ENCODE data around the gene DZANK1. TPM values are rescaled to one million over a fixed set of nuclear protein-coding genes. Genes with fewer than 3 reads are reported as not detected.

DZANK1 gene
- total and polyA plus RNA-seq, 2 experiments from 2014 or later = 1.2 to 1.6 TPM

- H3K4me1 ChIP-seq (ENCODE audit: insufficient read depth) = no peaks in the 10 kb centered on the region
- in situ Hi-C loops (cut with MboI) = no loop called here
- no peaks in the 10 kb centered on the region for H3F3A ChIP-seq (ENCODE audit: insufficient read depth)
- H3K9ac ChIP-seq = no peak overlapping the region
- TF ChIP-seq EZH2phosphoT487 (IDR thresholded peaks at IDR 0.05; ENCODE audit: insufficient read depth, low read depth) (no peak), EZH2 (IDR thresholded peaks at IDR 0.05; ENCODE audit: insufficient read depth, poor library complexity, severe bottlenecking) (no peak)
- DNase-seq = no peak
- no peaks in the 10 kb centered on the region for H3K9me2 ChIP-seq (ENCODE audit: insufficient read depth)
- H3K9me3 ChIP-seq (ENCODE audit: low read depth) = no peaks in the 10 kb centered on the region
- no peaks in the 10 kb centered on the region for H3K27me3 ChIP-seq (replicated peaks; ENCODE audit: insufficient read depth)
- no peak overlapping the region for H3K27ac ChIP-seq
- no peak overlapping the region for H3K4me2 ChIP-seq (ENCODE audit: unreplicated experiment)
- no peaks in the 10 kb centered on the region for H4K20me1 ChIP-seq (ENCODE audit: insufficient read depth)
- WGBS, 2 experiments (ENCODE audit: low coverage in 1 of 2, low lambda C conversion rate in 2 of 2, missing lambda C conversion rate in 2 of 2) = 74 to 80% methylated on average over 2 of the region's 2 CpGs
- no peaks in the 10 kb centered on the region for H3K36me3 ChIP-seq (ENCODE audit: low read depth)
- H3K79me2 ChIP-seq (ENCODE audit: insufficient read depth) = no peaks in the 10 kb centered on the region
- no peak overlapping the region for H3K4me3 ChIP-seq
- H2AFZ ChIP-seq = no peak overlapping the region
Observed at GRCh38 chr20:18436847-18437246, 30.0 kb downstream of the DZANK1 start.

- in situ Hi-C loops (cut with MboI) = no loop called here
- TF ChIP-seq EZH2 (IDR thresholded peaks at IDR 0.05; ENCODE audit: insufficient read depth, poor library complexity, severe bottlenecking) = no peak
- TF ChIP-seq EZH2phosphoT487 (IDR thresholded peaks at IDR 0.05; ENCODE audit: insufficient read depth, low read depth) = no peak
- Histone ChIP-seq H2AFZ (no peak overlapping the region), H3K9ac (no peak overlapping the region), H3K4me3 (no peak overlapping the region), H3K36me3 (ENCODE audit: low read depth) (no peaks in the 10 kb centered on the region), H3K9me2 (ENCODE audit: insufficient read depth) (no peaks in the 10 kb centered on the region), H3K79me2 (ENCODE audit: insufficient read depth) (no peaks in the 10 kb centered on the region), H3K27me3 (replicated peaks; ENCODE audit: insufficient read depth) (no peaks in the 10 kb centered on the region), H3K27ac (no peak overlapping the region), H3K4me1 (ENCODE audit: insufficient read depth) (no peaks in the 10 kb centered on the region), H3F3A (ENCODE audit: insufficient read depth) (no peaks in the 10 kb centered on the region), H4K20me1 (ENCODE audit: insufficient read depth) (no peaks in the 10 kb centered on the region), H3K4me2 (ENCODE audit: unreplicated experiment) (no peak overlapping the region), H3K9me3 (ENCODE audit: low read depth) (no peaks in the 10 kb centered on the region)
- 89 to 92% methylated on average over 6 of the region's 6 CpGs for WGBS, 2 experiments (ENCODE audit: low coverage in 1 of 2, low lambda C conversion rate in 2 of 2, missing lambda C conversion rate in 2 of 2)
- no peak for DNase-seq
Observed at GRCh38 chr20:18431206-18431605, 35.6 kb downstream of the DZANK1 start.

GRCh38 chr20:18430172-18430826 is 36.5 kb downstream of the DZANK1 start:
- Histone ChIP-seq H3K27ac (no peak overlapping the region), H3K4me2 (ENCODE audit: unreplicated experiment) (no peak overlapping the region), H3K79me2 (ENCODE audit: insufficient read depth) (no peaks in the 10 kb centered on the region), H3F3A (ENCODE audit: insufficient read depth) (no peaks in the 10 kb centered on the region), H3K4me3 (no peak overlapping the region), H3K9me2 (ENCODE audit: insufficient read depth) (no peaks in the 10 kb centered on the region), H3K27me3 (replicated peaks; ENCODE audit: insufficient read depth) (no peaks in the 10 kb centered on the region), H3K4me1 (ENCODE audit: insufficient read depth) (no peaks in the 10 kb centered on the region), H3K36me3 (ENCODE audit: low read depth) (no peaks in the 10 kb centered on the region), H3K9me3 (ENCODE audit: low read depth) (no peaks in the 10 kb centered on the region), H4K20me1 (ENCODE audit: insufficient read depth) (no peaks in the 10 kb centered on the region), H2AFZ (no peak overlapping the region), H3K9ac (no peak overlapping the region)
- in situ Hi-C loops (cut with MboI) = no loop called here
- no peak for DNase-seq
- TF ChIP-seq EZH2 (IDR thresholded peaks at IDR 0.05; ENCODE audit: insufficient read depth, poor library complexity, severe bottlenecking) (no peak), EZH2phosphoT487 (IDR thresholded peaks at IDR 0.05; ENCODE audit: insufficient read depth, low read depth) (no peak)
- 89 to 95% methylated on average over 9 of the region's 9 CpGs for WGBS, 2 experiments (ENCODE audit: low coverage in 1 of 2, low lambda C conversion rate in 2 of 2, missing lambda C conversion rate in 2 of 2)

- in situ Hi-C loops (cut with MboI) = no loop called here
- TF ChIP-seq EZH2phosphoT487 (IDR thresholded peaks at IDR 0.05; ENCODE audit: insufficient read depth, low read depth) (no peak), EZH2 (IDR thresholded peaks at IDR 0.05; ENCODE audit: insufficient read depth, poor library complexity, severe bottlenecking) (no peak)
- DNase-seq = no peak
- no peak overlapping the region for H3K9ac ChIP-seq
- 85 to 91% methylated on average over 3 of the region's 3 CpGs for WGBS, 2 experiments (ENCODE audit: low coverage in 1 of 2, low lambda C conversion rate in 2 of 2, missing lambda C conversion rate in 2 of 2)
- no peak overlapping the region for H2AFZ ChIP-seq
- H3K27ac ChIP-seq = no peak overlapping the region
- no peaks in the 10 kb centered on the region for H3K36me3 ChIP-seq (ENCODE audit: low read depth)
- H3K9me3 ChIP-seq (ENCODE audit: low read depth) = no peaks in the 10 kb centered on the region
- H3K9me2 ChIP-seq (ENCODE audit: insufficient read depth) = no peaks in the 10 kb centered on the region
- no peaks in the 10 kb centered on the region for H3F3A ChIP-seq (ENCODE audit: insufficient read depth)
- H4K20me1 ChIP-seq (ENCODE audit: insufficient read depth) = no peaks in the 10 kb centered on the region
- no peaks in the 10 kb centered on the region for H3K79me2 ChIP-seq (ENCODE audit: insufficient read depth)
- no peaks in the 10 kb centered on the region for H3K4me1 ChIP-seq (ENCODE audit: insufficient read depth)
- no peak overlapping the region for H3K4me2 ChIP-seq (ENCODE audit: unreplicated experiment)
- H3K4me3 ChIP-seq = no peak overlapping the region
- no peaks in the 10 kb centered on the region for H3K27me3 ChIP-seq (replicated peaks; ENCODE audit: insufficient read depth)
Observed at GRCh38 chr20:18428490-18429173, 38.2 kb downstream of the DZANK1 start.
